GM10847 (cell line): ENCODE measurements around the gene PLEKHH1.

Source experiments
- POLR2A ChIP-seq: IDR thresholded peaks from 2 replicates; pipeline ENCODE4 v1.6.1; 2011; ENCODE audit not compliant: insufficient read length; ENCODE audit errors: extremely low read depth

Gene PLEKHH1

GRCh38 chr14:67541448-67542387, 8.6 kb downstream of the PLEKHH1 start:
- no peak for TF ChIP-seq POLR2A

DNA sequence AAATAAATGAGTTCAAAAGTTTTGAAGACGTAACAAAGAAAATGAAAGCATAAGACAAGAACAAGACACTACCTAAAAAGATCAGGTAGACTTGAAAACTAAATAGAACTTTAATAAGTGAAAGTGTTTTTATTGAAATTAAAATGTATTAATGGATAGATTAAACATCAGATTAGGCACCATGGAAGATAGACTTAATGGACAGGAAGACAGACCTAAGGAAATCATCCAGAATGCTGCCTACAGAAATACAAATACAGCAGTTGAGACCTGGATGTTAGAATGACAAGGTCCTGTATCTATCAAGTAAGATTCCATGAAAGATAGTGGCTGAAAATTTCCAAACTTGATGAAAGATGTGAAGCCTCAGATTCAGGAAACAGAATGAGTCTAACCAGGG, 11.5 kb downstream of the PLEKHH1 start:
- no peak for TF ChIP-seq POLR2A

DNA sequence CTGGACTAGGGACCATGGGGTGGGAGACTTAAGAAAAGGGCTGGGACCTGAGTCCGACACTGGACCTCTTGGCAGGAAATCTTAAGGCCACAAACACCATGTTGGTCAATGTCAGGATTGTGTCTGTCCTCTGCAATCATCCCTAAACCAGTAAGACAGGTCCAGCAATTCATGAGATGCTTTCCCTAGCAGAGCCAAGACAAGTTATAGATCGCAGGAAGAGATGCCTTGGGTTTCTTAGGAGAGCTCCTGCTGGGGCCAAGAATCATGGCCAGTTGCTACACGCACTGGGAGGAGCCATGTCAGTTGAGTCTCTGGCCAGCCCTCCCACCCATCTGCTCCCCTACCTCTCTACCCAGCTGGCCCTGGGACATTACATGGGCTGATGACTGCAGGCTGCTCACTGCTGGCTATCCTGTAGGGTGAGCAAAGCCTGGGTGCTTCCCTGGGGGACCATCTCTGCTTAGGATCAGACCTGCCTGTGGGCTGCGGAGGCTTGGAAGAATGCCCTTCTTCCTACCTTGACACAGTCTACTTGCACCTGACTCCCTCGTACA, 14.2 kb downstream of the PLEKHH1 start:
- TF ChIP-seq POLR2A: no peak

DNA sequence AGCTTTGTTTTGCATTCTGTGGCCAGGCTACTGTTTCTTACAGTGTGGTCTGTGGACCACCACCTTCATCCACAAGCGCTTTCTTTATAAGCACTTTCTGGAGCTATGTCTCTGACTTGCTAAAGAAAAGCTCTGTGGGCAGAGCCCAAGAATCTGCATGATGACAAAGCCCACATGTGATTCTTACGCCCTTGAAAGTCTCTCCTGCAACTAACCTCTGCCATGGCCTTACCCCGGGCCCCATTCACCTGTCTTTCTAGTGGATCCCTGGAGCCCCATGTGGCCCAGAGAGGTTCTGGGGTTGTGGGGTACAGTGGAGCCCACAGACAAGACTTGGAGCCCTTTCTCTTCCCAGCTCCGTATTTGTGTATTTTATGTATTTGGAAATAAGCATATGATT, 16.6 kb downstream of the PLEKHH1 start:
- TF ChIP-seq POLR2A: no peak

- TF ChIP-seq POLR2A: no peak
Observed at GRCh38 chr14:67551123-67551522, 18.0 kb downstream of the PLEKHH1 start.

DNA sequence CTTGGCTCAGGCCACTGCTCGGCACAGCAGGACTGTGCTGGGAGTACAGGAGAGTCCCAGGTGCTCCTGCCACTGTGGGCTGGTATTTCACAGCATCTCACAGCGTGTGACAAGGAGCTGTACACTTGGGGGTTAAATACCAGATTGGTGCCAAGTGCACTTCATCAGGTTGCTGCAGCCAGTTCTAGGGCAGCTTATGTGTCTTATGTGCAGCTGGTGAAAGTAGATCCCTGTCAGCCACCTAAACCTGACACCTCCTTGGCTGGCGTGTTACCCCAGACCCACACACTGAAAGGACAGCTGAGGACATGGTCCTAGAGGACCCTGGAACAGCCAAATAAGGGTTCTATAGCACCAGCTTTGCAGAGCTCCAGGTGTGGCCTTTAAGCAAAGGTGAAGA, 18.9 kb downstream of the PLEKHH1 start:
- TF ChIP-seq POLR2A: no peak

DNA sequence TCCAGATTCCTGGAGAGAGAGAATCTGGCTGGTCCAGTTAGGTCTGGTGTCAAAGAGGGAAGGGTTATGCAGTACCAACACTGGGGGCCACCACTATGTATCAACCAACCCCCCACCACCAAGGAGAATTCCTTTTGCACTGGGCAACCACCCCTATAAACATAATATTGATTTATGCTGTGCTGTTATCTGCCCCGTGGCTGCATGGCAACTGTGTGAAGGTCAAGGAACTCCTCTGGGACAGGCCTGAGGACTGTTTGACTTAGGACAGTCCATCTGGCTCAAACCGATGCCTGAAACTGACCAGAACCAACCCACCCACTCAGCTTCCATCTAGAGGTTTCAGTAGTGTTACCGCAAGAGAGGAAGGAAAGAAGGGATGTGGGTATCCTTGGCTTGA, 20.5 kb downstream of the PLEKHH1 start:
- TF ChIP-seq POLR2A: no peak

DNA sequence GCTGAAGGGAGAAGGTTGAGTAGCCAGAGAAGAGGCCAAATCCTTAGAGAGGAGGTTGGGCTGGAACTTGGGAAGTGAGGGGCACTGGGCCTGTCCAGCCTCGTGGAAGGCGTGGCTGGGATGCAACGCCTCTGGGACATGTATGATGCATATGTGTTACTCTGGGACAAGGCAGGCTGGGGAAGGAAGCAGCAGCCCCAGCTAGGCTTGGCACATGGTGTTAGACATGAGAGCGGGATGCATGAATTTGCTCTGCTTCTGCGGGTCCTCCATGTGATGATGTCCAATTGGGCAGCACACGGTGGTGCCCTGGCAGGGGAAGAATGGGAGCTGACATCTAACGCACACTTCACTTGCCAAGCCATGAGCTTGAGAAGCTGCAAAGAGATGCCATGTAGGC, 21.3 kb downstream of the PLEKHH1 start:
- no peak for TF ChIP-seq POLR2A

DNA sequence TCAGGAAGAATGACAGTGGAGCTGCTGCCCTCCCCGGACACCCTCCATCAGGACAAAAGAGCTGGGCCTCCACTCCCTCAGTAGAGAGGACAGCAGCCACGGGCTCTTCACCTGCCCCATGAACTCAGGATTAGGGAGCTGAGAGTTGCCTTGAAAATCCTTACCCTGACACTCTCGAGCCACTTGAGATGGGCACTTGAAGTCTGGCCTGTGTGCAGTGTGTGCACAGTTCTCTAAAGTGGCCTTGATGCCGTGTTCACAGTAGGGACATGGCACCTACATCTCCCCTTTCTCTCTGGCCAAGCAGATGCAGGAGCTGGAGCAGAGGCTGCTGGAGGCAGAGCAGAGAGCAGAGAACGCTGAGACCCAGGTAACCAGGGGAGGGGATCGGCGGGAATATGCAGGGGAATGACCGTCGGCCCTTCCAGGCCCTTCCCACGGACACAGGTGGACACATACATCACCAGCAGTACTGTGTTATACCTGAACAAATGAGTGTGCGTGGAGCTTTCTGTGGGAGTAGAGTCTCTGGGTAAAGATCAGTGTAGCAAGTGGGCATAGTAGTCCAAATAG, 22.5 kb downstream of the PLEKHH1 start:
- TF ChIP-seq POLR2A: no peak

DNA sequence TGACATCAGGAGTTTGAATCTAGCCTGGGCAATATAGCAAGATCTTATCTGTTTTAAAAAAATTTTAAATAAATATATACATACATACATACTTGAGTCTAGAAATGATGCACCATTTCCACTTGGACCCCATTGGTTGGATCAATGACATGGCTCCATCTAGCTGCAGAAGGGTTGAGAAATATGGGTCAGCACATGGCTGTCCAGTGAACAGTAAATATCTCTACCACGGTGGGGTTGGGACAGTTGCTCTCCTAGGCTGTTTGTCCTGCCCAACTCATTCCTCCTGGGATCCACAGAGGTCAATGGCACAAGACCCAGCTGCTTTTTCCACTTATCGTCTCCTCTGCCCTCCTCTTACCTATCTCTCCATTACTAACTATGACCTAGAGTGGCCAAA, 23.6 kb downstream of the PLEKHH1 start:
- no peak for TF ChIP-seq POLR2A

DNA sequence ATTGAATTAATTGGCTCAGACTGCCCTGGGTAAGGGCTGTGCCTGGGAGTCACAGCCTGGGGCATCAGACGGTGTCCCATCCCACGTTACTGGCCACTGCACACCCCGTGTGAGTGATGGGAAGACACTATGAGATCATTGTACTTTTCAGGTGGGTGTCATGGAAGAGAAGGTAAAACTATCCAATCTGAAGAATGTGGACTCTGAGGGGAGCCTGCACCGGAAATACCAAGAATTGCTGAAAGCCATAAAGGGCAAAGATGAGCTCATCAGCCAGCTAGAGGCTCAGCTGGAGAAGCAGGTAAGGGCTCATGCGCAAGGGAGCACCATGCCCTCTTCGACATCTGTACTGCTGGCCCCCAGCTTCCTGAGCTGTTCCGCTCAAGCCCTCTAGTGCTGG, 24.0 kb downstream of the PLEKHH1 start:
- no peak for TF ChIP-seq POLR2A

GRCh38 chr14:67557656-67558055, 24.6 kb downstream of the PLEKHH1 start:
- no peak for TF ChIP-seq POLR2A

DNA sequence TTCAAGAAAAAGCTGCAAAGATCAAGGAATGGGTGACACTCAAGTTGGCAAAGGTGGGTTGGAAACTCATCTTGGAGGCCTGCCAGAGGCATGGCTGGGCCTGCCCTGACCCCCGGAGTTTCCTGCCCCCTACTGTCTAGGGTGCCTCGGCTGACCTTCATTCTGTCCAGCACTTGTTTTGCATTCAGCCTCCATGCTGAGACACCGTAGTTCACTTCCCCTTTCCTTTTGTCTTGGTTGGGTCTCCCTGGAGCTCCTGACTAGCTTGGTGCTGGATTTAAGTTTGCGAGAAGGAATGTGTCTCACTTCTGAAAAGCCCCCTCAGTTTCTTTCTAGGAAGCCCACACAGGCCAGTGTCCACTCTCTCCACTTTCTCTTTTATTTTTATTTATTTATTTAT, 26.5 kb downstream of the PLEKHH1 start:
- TF ChIP-seq POLR2A: no peak

- no peak for TF ChIP-seq POLR2A
Observed at GRCh38 chr14:67562025-67562775, 29.1 kb downstream of the PLEKHH1 start.

GRCh38 chr14:67562776-67563150, 29.7 kb downstream of the PLEKHH1 start:
- TF ChIP-seq POLR2A: no peak

GRCh38 chr14:67564236-67564635, 31.1 kb downstream of the PLEKHH1 start:
- no peak for TF ChIP-seq POLR2A
